Progenitor cell of endocrine pancreas (in vitro differentiated cells): ENCODE results near the gene STAT4. TPM values are rescaled to one million over a fixed set of nuclear protein-coding genes. Genes with fewer than 3 reads are reported as not detected.
A peak's percentile ranks its signal among the peaks of the same experiment; 100 is the strongest.

Experiments
- DNase-seq: peaks from one replicate; pipeline ENCODE4 v3.0.0; 2021; ENCODE audit warnings: low spot score; ENCODE audit not compliant: unreplicated experiment
- H3K27ac Mint-ChIP-seq: 2 replicates; pipeline ENCODE4 v1.8.0; 2021; ENCODE audit warnings: mild to moderate bottlenecking, moderate library complexity, mixed read lengths
- H3K27me3 Mint-ChIP-seq: 2 replicates; pipeline ENCODE4 v1.8.0; 2021; ENCODE audit warnings: mixed read lengths
- H3K36me3 Mint-ChIP-seq: 2 replicates; pipeline ENCODE4 v1.8.0; 2022; ENCODE audit warnings: mixed read lengths; ENCODE audit not compliant: insufficient read depth
- H3K4me1 Mint-ChIP-seq: 2 replicates; pipeline ENCODE4 v1.8.0; 2021; ENCODE audit warnings: low read depth, mixed read lengths
- H3K4me3 Mint-ChIP-seq: 2 replicates; pipeline ENCODE4 v1.8.0; 2021; ENCODE audit warnings: low read depth, mild to moderate bottlenecking, moderate library complexity, mixed read lengths
- H3K9me3 Mint-ChIP-seq: 2 replicates; pipeline ENCODE4 v1.8.0; 2021; ENCODE audit warnings: low read depth, mixed read lengths
- total RNA-seq: library from RNA; stranded (reverse); gene quantifications from 2 replicates; pipeline ENCODE4 v1.2.1, GENCODE V29; 2021
- TF ChIP-seq, protein P1 (sequence below): fragments of 200-600 bp; sonication (generic); IDR thresholded peaks from one replicate; pipeline ENCODE4 v1.5.0; 2021; ENCODE audit warnings: antibody characterized with exemption, mild to moderate bottlenecking; ENCODE audit not compliant: unreplicated experiment

STAT4 gene
- total RNA-seq, 1 donor from 2014 or later = 18.8 TPM

DNA sequence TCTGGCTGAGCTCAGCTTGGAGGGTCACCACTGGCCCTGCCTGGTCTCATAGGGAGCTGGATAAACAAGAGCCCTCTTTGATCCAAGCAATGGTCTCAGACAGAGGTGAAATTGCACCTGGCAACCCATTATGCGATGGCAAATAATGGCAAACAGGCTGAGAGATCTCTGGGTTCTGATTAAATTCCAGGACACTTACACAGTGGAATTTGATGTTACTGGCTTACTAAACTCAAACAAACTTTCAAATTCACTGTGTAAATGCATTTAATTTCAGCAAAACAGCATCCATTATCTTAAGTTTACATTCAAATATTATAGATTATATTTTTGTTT lies 19.5 kb upstream of the STAT4 start:
- Mint-ChIP-seq H3K9me3 (no peaks in the 10 kb centered on the region), H3K4me1 (peaks cover 47% of the 10 kb centered on the region), H3K4me3 (no peak overlapping the region), H3K36me3 (no peaks in the 10 kb centered on the region), H3K27ac (no peak overlapping the region), H3K27me3 (no peaks in the 10 kb centered on the region)
- no peak for DNase-seq
- TF ChIP-seq, protein P1, sequence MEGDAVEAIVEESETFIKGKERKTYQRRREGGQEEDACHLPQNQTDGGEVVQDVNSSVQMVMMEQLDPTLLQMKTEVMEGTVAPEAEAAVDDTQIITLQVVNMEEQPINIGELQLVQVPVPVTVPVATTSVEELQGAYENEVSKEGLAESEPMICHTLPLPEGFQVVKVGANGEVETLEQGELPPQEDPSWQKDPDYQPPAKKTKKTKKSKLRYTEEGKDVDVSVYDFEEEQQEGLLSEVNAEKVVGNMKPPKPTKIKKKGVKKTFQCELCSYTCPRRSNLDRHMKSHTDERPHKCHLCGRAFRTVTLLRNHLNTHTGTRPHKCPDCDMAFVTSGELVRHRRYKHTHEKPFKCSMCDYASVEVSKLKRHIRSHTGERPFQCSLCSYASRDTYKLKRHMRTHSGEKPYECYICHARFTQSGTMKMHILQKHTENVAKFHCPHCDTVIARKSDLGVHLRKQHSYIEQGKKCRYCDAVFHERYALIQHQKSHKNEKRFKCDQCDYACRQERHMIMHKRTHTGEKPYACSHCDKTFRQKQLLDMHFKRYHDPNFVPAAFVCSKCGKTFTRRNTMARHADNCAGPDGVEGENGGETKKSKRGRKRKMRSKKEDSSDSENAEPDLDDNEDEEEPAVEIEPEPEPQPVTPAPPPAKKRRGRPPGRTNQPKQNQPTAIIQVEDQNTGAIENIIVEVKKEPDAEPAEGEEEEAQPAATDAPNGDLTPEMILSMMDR = no peak

DNA sequence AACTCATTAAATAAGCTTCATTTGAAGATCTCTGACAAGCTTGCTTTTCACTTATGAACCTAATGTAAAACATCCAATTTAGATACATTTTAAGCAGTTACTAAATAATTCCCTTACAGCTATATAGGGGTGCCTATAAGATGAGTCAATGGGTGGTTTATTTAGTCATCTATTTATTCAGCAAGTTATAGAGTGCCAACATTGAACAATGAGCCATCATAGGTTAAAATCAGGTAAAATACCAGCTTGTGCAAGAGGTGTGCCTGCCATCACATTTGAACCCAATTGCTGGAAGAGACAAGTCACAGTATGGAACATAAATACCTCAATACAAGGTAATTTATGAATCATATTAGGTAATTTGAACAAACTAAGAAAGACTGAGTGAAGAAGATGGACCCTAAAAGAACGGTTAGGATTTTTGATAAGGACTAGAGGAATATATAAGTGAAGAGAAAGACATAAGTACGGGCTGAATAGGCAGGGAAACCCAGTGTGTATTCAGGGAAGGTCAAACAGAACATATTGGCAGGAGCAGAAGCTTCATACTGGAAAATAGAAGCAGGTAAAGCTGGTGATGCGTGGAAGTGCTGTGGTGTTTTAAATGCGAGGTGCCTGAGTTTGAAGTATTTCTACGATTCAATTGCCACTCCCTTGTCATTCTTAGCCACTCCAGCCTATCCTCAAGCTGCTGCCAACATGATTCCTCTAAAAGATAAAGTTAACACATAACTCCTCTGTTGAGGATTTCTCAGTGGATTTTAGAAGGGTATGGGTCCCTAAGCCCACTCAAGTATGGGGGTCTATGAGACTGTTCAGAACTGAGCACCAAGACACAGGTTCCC lies 18.9 kb upstream of the STAT4 start:
- Mint-ChIP-seq H3K4me1 (peaks cover 52% of the 10 kb centered on the region), H3K4me3 (no peak overlapping the region), H3K9me3 (no peaks in the 10 kb centered on the region), H3K36me3 (no peaks in the 10 kb centered on the region), H3K27ac (no peak overlapping the region), H3K27me3 (no peaks in the 10 kb centered on the region)
- no peak for DNase-seq
- TF ChIP-seq, protein P1 = no peak

DNA sequence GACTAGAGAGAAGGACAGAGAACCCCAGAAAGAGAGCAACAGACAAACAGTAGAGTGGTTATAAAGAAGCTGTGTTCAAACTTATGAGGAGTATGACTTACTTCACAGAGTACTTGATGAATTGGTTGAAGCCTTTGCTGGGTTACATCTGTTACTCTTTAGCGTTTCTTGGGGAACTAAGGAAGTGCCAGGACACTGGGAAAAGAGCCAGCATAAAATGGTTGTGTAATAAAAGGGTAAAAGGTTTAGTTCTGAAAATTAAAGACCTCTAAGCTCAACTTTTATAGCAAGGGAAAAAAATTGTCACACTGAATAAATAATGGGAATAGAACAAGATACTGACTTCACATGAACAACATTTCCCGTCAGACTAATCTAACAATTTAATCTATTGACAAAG lies 17.0 kb upstream of the STAT4 start:
- TF ChIP-seq, protein P1 = no peak
- Mint-ChIP-seq H3K9me3 (peaks cover 3% of the 10 kb centered on the region), H3K36me3 (no peaks in the 10 kb centered on the region), H3K4me3 (no peak overlapping the region), H3K27me3 (no peaks in the 10 kb centered on the region), H3K27ac (peak overlapping the region; percentile 54), H3K4me1 (peaks cover 55% of the 10 kb centered on the region)
- no peak for DNase-seq

DNA sequence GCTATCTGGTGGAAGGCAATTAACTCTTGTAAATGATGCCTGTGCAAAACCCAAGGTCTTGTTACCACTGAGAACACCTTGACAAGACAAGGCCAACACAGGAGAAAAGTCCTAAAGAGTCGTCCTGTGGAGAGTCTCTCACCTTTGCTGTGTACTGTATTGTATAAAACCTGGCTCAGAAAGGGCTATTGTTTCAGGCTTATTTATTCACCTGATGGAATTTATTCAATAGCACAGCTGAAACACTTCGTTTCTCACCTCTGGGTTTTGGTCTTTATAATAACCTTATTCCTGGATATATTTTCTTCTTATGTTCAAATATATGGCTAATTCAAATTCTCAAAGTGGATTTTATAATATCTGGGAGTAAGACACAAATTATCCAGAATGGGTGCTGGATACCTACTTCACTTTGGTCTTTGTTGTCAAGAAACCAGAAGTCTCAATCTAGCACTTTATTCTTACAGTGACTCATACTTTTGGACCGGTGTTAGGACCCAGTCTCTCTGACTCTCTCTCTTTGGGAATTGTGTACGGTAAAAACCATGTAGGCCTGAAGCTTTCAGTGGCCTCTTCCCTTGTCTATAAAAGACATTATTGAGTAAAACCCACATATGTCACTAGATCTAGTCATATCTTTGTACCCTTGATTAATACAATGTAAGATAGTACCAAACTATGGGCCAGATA lies 16.1 kb upstream of the STAT4 start:
- Mint-ChIP-seq H3K27ac (peak overlapping the region; percentile 54), H3K9me3 (peaks cover 5% of the 10 kb centered on the region), H3K36me3 (peaks cover 2% of the 10 kb centered on the region), H3K27me3 (no peaks in the 10 kb centered on the region), H3K4me1 (peaks cover 50% of the 10 kb centered on the region), H3K4me3 (no peak overlapping the region)
- DNase-seq = no peak
- TF ChIP-seq, protein P1 = no peak

DNA sequence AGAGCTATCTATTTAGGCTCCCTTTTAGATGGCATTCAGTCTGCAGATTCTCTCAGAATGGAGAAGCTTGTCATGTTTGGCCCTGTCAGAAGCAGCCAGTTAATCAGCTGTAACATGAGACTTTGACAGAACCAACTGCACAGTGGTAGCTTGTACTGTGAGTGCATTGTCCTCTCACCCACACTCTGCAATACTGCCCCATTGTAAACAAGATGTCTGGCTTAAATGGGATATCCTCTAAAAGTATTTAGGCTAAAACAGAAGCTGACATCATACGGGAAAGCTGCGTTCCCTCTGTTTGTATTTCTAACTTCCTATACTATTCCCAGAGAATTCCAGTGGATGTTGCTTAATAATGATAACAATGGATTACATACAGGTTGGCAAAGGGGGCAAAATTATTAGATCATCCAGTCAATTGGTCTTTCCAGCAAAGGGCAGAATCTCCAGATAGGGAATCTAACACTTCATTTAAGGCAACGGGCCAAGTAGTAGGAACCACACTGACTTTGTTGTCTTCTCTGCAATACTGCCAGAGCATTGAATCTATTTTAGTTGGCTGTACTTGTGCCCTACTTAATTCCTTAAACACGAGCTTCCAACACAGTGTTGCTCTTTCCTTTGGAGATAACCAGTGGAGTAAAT lies 15.4 kb upstream of the STAT4 start:
- Mint-ChIP-seq H3K36me3 (peaks cover 5% of the 10 kb centered on the region), H3K27ac (peak overlapping the region; percentile 50), H3K4me3 (no peak overlapping the region), H3K27me3 (no peaks in the 10 kb centered on the region), H3K9me3 (peaks cover 8% of the 10 kb centered on the region), H3K4me1 (peaks cover 45% of the 10 kb centered on the region)
- no peak for DNase-seq
- TF ChIP-seq, protein P1 = no peak
